ENCODE results near the gene ZSWIM1.

Gene ZSWIM1

DNA sequence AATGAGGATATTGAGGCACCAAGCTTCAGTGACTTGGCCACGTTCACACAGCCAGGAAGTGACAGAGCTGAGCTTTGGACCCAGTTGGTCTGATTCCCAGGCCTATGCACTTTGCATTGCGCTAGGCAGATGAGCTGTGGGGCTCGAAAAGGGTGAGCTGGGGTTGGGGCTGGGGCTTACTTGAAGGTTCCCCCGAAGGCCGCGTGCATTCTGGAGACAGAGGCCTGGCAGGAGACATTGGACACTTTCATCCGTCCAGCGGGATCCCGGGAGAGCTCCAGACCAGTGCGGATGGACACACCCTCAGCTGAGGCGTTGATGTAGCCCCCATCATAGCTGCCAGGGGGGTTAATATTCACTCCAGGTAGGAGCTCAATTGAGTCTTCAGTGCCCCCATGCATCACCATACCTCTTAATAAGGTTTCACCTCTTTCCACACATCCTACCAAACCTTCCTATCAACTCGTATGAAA, 28.3 kb downstream of the ZSWIM1 start:
- DNase-seq (ENCODE audit: low spot score) = no peak

DNA sequence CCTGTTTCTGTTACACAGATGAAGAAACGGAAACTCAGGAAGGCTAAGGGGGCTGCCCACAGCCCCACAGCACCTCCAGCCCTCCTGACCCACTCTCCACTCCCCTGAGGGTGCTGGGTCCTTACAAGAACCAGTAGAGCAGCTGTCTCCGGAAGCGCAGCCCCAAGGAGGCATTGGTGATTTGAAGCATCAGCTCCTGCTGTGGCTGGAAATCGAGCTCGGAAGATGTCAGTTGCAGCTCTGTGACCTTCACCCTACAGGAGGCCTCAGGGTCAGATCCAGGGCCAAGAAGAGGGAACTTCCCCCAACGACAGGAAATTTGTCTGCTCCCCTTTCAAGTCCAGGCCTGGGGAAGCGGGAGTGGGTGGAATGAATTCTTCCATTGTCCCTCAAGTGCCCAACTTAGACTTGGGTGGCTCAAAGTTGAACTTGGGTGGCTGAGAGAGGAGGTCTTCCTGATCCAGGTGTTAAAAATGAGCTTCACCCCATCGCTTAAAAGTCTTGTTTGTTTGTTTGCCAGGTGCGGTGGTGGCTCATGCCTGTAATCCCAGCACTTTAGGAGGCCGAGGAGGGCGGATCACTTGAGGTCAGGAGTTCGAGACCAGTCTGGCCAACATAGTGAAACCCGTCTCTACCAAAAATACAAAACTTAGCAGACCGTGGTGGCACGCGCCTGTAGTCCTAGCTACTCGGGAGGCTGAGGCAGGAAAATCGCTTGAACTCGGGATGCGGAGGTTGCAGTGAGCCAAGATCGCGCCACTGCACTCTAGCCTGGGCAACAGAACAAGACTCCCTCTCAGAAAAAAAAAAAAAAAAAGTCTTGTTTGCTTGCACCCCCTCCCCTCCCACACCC, 29.0 kb downstream of the ZSWIM1 start:
- no peak for DNase-seq (ENCODE audit: low spot score)

DNA sequence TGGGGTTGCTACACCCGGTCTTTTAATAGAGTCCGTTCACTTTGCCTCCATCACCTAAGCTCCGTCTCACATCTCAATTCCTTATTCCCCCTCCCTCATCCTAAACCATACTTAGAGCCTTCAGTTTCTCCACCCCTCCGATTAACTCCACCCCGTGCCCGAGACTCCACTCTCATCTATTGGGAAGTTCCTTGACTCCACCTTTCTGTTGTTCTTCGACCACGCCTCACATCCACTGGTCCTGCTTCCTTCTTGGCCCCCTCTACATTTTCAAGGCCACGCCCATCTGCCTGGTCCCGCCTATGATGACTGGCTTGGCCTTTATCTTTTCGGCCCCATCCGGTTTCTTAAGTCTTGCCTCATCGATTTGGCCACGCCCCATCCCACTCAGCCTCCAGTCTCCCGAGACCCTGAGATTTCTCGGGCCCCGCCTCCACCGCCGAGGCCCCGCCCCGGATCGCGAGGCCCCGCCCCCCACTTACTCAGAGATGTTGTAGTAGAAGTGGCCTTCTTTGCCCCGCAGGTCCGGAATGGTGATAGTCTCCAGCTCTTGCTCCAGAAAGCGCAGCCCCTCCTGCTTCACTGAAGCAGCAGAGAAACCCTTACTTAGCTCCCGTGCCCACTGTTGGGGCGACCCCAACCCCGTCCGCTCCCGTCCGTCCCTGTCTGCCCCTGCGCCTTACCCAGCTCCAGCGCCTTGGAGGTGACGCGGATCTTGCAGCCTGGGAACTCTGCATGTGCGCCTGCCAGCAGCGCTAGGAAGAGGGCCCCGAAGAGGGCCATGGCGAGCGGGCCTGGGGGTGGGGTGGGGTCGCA, 29.9 kb downstream of the ZSWIM1 start:
- peak; percentile 93 for DNase-seq (ENCODE audit: low spot score)

DNA sequence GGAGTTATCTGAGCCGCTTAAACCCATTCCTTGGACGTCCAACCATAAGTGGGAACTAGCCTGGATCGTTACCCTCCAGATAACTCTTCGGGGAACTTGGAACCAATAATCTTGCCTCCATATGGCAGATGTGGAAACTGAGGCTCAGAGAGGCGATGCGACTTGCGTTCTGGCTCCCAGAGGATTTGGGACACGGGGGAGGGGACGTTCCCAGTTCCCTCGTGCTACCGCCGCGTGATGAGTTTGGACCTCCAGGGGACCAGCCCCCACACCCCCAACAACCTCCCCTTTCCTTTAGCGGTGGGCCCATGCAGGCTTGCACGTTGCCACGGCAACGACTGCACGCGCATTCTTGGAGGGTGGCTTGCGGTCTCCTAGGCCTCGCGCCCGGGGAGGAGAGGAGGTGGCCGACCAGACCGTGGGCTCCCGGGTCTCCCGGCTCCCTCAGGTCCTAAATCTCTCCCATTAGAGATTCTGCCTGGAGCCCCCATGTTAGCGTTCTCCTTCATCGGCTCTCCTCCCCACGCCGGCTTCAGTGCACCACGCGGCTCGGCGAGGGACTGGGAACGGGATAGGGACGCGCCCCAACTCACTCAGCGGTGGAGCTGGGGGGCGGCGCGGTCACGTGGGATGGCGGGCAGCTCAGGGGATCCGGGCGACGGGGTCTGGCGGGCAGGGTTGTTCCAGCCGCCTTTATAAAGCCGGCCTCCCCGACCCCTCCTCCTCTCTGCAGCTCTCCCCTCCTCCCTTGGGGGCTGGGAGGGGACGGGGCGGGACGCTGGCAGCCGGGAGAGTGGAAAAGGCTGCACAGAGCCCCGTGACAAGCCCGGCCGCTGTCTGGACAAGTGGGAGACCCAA, 30.7 kb downstream of the ZSWIM1 start, which contains the start of gene PLTP:
Gene PLTP, minus strand, starts transcription at position 670 of the 858 bp plus-strand sequence. CDS start 703 bp downstream, outside the sequence.
- DNase-seq (ENCODE audit: low spot score) = peak; percentile 29

DNA sequence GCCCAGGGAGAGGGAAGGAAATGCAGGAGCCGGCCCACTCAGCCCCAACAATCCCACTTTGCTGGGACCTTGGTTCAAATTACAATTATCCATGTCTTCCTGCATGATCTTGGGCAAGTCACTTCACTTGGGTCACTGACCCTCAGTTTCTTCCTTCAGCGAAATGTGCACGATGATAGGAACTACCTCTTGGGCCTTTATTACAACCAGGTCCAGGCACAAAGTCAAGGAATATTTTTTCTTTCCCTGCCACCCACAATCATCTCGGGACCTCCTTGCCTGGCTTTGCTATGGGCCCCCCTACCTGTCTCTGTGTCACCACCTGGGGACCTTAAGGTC, 31.3 kb downstream of the ZSWIM1 start:
- DNase-seq (ENCODE audit: low spot score) = no peak

DNA sequence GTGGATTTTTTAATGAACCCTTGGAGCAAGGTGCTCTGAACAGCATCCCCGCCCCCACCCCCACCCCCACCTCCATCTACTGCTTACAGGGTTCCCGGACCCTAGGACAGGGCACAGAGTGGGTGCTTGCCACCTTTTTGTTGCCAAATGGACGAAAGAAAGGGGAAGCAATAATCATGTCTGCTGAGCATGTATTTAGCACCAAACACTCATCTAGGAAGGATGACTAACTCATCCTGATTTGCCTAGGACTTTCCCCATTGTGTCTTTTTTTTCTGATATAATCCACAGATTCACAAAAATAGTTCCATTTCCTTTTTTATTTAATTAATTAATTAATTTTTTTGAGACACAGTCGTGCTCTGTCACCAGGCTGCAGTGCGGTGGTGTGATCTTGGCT, 32.1 kb downstream of the ZSWIM1 start:
- DNase-seq (ENCODE audit: low spot score) = no peak

DNA sequence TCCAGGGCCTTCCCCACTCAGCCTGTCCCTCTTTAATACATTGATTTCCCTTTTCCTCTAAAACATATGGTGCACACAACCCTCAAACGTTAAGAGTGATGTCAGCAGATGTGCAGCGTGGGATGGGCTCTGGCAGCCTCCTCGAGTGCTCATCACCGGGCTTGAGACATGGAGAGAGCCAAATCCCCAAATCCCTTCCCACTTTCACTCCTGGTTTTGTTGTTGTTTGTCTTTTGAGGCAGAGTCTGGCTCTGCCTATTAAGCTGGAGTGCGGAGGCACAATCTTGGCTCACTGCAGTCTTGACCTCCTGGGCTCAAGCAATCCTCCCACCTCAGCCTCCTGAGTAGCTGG, 36.7 kb downstream of the ZSWIM1 start:
- no peak for DNase-seq (ENCODE audit: low spot score)

DNA sequence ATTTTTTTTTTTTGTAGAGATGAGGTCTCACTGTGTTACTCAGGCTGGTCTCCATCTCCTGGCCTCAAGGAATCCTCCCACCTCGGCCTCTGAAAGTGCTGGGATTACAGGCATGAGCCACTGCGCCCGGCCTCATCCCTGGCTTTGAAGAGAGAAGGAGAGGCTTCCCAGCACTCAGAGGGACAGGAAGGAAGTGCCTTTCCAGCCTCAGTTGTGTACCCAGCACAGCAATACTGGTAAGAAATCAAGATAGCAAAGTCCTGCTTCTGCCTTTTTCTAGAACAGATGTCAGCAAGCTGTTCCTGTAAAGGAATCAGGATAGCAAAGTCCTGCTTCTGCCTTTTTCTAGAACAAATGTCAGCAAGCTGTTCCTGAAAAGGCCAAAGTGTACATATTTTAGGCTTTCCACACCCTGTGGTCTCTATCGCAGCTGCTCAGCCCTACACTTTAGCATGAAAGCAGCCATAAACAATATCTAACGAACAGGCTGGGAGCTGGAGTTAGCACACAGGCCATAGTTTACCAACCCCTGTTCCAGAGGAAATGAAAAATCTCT, 37.2 kb downstream of the ZSWIM1 start:
- DNase-seq (ENCODE audit: low spot score) = no peak

DNA sequence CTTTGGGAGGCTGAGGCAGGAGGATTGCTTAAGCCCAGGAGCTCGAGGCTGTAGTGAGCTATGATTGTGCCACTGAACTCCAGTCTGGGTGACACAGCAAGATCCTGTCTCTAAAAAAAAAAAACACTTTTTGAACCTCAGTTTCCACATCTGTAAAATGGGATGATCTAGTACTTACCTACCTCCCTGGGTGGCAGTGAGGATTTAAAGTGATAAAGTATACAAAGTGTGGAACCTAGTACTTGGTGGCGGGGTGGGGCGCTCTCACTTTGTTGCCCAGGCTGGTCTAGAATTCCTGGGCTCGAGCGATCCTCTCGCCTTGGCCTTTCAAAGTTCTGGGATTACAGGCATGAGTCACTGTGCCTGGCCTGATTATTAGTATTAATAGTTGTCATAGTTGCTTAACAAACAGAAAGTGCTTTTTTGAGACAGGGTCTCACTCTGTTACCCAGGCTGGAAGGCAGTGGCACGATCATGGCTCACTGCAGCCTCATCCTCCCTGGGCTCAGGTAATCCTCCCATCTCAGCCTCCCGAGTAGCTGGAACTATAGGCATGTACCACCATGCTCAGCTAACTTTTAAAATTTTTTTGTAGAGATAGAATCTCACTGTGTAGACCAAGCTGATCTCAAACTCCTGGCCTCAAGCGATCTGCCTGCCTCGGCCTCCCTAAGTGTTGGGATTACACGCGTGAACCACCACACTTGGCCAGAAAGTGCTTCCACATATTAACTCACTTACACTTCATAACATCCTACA, 37.9 kb downstream of the ZSWIM1 start:
- DNase-seq (ENCODE audit: low spot score) = no peak

DNA sequence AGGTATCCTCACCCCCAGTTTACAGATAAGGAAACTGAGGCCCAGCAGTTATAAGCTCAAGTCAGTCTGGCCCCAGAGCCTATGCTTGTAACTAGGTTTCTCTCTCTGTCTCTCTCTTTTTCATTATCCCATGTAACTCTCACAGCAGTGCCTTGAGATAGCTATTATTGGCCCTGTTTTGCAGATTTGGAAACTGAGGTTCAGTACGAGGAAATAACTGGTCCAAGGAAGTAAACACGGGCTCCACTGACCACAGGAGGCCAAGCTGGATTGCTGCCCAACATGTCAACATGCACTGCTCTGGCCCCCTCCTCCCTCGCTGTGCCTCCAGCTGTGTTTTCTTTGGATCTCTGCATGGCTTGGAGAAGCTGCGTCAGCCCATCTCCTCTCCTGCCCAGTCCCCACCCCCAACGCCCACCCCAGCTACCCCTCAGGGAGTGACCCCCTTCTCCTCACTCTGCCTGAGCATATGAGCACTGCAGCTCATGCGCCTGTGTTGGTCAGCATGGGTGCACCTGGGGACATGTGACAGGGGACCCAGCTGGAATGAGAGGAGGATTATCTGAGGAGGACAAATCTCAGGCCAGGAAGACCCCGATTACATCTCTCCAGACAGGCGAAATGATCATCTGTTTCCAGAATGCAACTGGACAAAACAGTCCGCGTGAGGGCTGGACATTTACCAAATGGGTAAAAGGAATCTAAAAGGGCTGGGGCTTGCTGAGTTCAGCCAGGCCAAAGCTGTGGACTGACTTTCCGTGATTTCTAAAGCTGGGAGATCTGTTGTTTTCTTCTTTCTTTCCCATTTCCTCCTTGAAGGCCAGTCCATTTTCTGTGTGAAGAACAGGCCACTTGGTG, 38.7 kb downstream of the ZSWIM1 start:
- DNase-seq (ENCODE audit: low spot score) = no peak

DNA sequence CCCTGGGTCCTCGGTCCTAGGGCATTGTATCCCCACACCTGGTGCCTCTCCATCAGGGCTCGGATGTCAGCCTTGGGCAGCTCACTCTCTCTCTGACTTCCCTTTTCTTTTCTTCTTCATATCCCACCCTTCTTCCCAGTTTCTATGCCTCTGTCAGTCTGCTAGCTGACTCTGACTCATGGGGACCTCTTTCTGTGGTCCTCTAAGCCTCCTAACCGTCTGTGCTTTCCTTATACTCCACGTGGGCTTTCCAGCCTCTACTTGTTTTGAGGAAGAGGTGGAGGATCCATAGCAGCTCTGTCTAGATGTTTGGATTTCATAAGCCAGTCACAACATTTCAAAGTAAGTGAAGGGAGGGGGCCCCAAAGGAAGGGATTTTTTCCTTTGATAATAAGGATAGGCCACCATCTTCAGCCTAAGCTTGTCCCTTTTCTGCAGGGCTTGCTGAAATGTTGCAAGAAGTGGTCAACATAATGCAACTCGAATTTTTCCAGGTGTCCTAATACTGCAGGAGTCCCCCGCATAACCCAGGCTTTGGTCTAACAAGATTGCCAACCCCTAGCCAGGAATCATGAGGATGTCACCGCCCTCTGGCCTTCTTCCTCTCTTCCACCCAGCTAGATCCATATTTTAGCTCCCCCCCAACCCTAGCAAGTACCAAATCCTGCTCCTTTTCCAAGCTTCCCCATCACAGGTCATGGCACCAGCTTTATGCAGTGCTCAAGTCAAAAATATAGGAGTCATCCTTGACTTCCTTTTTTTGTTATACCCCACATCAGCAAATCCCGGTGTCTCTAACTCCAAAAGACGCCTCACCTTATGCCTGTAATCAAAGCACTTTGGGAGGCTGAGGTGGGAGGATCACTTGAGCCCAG, 39.7 kb downstream of the ZSWIM1 start:
- DNase-seq (ENCODE audit: low spot score) = no peak

DNA sequence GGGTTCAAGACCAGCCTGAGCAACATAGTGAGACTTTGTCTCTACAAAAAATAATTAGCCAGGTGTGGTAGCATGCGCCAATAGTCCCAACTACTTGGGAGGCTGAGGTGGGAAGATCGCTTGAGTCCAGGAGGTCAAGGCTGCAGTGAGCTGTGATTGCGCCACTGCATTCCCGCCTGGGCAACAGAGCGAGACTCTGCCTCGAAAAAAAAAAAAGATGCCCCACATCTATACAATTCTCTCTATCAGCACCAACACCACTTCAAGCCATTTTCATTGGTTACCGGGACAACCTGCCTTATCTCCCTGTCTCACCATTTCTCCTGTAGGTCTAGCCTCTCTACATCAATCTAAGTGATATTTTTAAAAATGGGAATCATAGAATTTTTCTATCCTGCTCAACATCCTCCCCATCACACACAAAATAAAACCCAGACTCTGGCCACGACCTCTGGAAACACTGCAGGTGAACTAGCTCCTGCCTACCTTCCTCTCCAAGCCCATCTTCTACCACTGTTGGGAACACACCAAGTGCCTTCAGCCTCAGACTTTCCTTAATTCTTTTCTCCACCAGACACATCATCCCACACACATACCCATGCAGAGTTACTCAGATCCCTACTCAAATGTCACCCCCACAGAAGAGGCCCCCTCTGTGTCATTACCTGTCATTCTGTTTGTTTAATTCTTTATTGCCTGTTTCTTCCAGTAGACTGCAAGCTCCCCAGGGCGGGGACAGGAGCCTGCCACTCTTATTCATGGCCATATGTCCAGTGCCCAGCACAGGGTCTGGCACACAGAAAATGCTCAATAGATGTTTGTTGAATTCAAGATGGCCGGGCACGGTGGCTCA, 40.5 kb downstream of the ZSWIM1 start:
- DNase-seq (ENCODE audit: low spot score) = no peak

DNA sequence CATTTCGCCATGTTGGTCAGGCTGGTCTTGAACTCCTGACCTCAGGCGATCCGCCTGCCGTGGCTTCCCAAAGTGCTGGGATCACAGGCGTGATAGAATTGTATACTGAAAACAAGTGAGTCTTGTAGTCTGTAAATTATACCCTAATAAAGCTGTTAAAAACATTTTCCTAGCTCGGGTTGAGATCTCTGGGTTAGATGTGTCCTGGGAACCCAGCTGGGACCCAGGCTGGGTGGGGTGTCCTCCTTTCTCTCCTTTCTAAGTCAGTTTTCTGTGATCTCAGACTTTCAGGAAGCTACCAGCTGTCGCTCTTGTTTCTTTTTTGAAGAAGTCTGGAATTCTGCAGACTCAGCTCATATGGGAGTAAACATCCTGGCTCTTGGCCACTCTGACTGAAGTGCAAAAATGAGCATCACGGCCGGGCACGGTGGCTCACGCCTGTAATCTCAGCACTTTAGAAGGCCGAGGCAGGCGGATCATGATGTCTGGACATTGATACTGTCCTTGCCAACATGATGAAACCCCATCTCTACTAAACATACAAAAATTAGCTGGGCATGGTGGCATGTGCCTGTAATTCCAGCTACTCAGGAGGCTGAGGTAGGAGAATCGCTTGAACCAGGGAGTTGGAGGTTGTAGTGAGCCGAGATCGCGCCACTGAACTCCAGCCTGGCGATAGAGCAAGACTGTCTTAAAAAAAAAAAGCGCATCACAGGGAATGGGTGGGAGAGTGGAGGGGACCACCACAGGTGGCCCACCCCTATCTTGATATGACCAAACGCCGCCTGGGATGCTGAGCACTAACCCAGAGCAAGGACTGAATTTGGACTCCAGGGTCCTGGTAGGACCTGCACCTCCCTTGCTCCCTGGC, 43.6 kb downstream of the ZSWIM1 start:
- DNase-seq (ENCODE audit: low spot score) = peak; percentile 81

DNA sequence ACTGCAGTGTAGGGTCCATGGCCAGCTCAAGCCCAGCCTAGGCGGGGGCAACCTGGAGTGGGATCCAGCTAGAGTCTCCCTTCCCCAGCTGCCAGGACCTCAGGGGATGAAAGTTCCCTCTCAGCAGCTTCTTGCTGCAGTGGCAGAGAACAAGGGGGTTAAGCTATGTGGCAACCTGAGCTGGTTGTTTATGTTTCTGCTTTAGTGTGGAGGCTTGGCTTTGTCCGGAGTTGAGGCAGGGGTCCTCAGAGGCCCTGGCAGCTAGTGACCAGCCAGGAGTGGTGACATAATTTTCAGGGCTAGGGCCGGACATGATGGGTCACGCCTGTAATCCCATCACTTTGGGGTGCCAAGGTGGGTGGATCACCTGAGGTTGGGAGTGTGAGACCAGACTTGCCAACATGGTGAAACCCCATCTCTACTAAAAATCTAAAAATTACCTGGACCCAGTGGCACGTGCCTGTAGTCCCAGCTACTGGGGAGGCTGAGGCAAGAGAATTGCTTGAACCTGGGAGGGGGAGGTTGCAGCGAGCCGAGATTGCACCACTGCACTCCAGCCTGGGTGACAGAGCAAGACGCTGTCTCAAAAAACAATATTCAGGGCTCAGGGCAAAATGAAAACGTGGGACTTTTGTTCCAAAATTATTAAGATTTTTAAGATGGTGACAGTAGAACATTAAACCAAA, 44.9 kb downstream of the ZSWIM1 start:
- DNase-seq (ENCODE audit: low spot score) = no peak

DNA sequence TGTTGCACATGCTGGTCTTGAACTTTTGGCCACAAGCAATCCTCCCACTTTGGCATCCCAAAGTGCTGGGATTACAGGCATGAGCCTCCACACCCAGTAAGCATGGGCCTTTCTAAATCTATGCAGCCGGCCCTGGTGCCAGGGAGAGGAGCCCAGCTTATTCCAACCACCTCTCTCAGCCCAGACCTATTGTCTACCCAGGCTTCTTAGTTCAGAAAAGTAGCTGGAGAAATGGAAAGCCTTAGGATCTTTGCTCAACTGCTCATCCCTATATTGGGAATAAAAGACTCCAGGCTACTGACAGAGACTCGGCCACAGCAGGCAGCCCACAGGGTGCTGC, 45.7 kb downstream of the ZSWIM1 start:
- no peak for DNase-seq (ENCODE audit: low spot score)

DNA sequence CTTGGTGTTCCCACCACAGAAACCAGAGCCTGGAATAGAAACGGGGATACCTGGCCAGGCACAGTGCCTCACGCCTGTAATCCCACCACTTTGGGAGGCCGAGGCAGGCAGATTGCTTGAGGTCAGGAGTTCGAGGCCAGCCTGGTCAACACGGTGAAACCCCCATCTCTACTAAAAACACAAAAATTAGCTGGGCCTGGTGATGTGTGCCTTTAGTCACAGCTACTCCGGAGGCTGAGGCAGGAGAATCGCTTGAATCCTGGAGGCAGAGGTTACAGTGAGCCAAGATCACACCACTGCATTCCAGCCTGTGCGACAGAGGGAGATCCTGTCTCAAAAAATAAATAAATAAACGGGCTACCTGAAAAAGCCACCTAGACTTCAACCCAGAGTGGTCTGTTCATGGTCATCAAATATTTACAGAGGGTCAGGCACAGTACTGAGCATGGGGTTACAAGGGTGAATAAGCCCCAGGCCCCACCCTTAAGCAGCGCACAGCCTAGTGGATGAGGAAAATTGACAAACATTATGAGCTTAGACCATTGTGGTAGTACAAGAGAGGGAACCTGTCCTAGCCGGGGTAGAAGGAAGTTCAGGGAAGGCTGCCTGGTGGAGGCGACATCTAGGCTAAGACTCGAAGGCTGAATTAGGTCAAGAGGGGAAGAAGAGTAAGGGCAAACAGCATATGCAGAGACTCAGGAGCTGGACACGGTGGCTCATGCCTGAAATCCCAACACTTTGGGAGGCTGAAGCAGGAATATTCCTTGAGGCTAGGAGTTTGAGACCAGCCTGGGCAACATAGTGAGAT, 46.2 kb downstream of the ZSWIM1 start:
- no peak for DNase-seq (ENCODE audit: low spot score)
